Gastrocnemius medialis (tissue), 4 donors: ENCODE data around the gene PLPPR1. TPM values are rescaled to one million over a fixed set of nuclear protein-coding genes. Genes with fewer than 3 reads are reported as not detected.
A peak's percentile ranks its signal among the peaks of the same experiment; 100 is the strongest.

Experiments used
- ATAC-seq, 2 donors: fragments of 150-250 bp; one replicate each; pipeline ENCODE4 v1.9.1; 2016
- DNase-seq, 2 donors: peaks; one replicate each; pipeline ENCODE4 v3.0.0-alpha.2; 2019
- H3K27ac ChIP-seq, 4 donors: fragments of 200-600 bp; sonication (generic); 1 replicate in 1 of 4; 2 replicates in 3 of 4; pipeline ENCODE4 v1.5.1; 2016 to 2018; ENCODE audit warnings: mild to moderate bottlenecking in 2 of 4, moderate library complexity in 1 of 4
- H3K27me3 ChIP-seq, 3 donors: fragments of 200-600 bp; sonication (generic) in 2 of 3; 1 replicate in 1 of 3; 2 replicates in 2 of 3; pipeline versions ENCODE4 v1.5.1 to v1.6.0; 2016 to 2019; ENCODE audit warnings: mild to moderate bottlenecking in 1 of 3, moderate library complexity in 1 of 3
- H3K36me3 ChIP-seq, 2 donors: fragments of 200-600 bp; sonication (generic) in 1 of 2; one replicate each; pipeline ENCODE4 v1.5.1; 2017 to 2018
- H3K4me1 ChIP-seq, 2 donors: fragments of 200-600 bp; sonication (generic) in 1 of 2; one replicate each; pipeline ENCODE4 v1.5.1; 2016 to 2017; ENCODE audit warnings: mild to moderate bottlenecking in 2 of 2
- H3K4me3 ChIP-seq, 4 donors: fragments of 200-600 bp; sonication (generic) in 3 of 4; 1 replicate in 1 of 4; 2 replicates in 3 of 4; pipeline ENCODE4 v1.5.1; 2016 to 2019; ENCODE audit warnings: mild to moderate bottlenecking in 2 of 4
- H3K9me3 ChIP-seq, 3 donors: fragments of 200-600 bp; sonication (generic) in 2 of 3; 1 replicate in 1 of 3; 2 replicates in 2 of 3; pipeline ENCODE4 v1.5.1; 2016 to 2019
- POLR2A ChIP-seq, 2 donors: fragments of 450-650 bp; IDR thresholded peaks; one replicate each; pipeline ENCODE4 v1.6.1; 2017; ENCODE audit warnings: antibody characterized with exemption in 2 of 2, mild to moderate bottlenecking in 2 of 2, moderate library complexity in 2 of 2
- in situ Hi-C, 4 donors: fragments of 200-750 bp; cut with MboI; loops; one replicate each; pipeline versions ENCODE4 v1.15.0 to v1.8.0; 2017; ENCODE audit warnings: low sequenced_read_pairs in 4 of 4
- intact Hi-C: fragments of 100-400 bp; cut with DNase I; formaldehyde crosslinking; loops from one replicate; pipeline ENCODE4 v1.15.1; 2023; ENCODE audit warnings: low total_unique reads
- total RNA-seq, 4 donors: library from RNA; depleted of rRNA; stranded (reverse); fragments of >200 nt; gene quantifications; one replicate each; pipeline versions ENCODE4 v1.1.0 to v1.2.3, GENCODE V29; 2016
- TF ChIP-seq, protein P1 (sequence below), 5 experiments: fragments of 450-650 bp in 3 of 5; fragments of 200-600 bp in 2 of 5; sonication (generic) in 2 of 5; IDR thresholded peaks in 4 of 5; conservative IDR thresholded peaks in 1 of 5; 1 replicate in 4 of 5; 2 replicates in 1 of 5; pipeline ENCODE4 v1.5.1; 2016 to 2019; ENCODE audit warnings: antibody characterized with exemption in 5 of 5, mild to moderate bottlenecking in 3 of 5, moderate library complexity in 3 of 5

The PLPPR1 gene
- total RNA-seq, 4 donors from 2014 or later = not detected

GRCh38 chr9:101025940-101026339, 2.6 kb upstream of the PLPPR1 start:
- Histone ChIP-seq H3K27ac (no peak overlapping the region), H3K9me3 (no peaks in the 10 kb centered on the region), H3K4me1 (no peaks in the 10 kb centered on the region), H3K4me3 (no peak overlapping the region), H3K27me3 (peaks cover 22 to 28% (median 22%) of the 10 kb centered on the region in 3 donors), H3K36me3 (no peaks in the 10 kb centered on the region)
- in situ Hi-C loops = no loop called here
- TF ChIP-seq, protein P1, sequence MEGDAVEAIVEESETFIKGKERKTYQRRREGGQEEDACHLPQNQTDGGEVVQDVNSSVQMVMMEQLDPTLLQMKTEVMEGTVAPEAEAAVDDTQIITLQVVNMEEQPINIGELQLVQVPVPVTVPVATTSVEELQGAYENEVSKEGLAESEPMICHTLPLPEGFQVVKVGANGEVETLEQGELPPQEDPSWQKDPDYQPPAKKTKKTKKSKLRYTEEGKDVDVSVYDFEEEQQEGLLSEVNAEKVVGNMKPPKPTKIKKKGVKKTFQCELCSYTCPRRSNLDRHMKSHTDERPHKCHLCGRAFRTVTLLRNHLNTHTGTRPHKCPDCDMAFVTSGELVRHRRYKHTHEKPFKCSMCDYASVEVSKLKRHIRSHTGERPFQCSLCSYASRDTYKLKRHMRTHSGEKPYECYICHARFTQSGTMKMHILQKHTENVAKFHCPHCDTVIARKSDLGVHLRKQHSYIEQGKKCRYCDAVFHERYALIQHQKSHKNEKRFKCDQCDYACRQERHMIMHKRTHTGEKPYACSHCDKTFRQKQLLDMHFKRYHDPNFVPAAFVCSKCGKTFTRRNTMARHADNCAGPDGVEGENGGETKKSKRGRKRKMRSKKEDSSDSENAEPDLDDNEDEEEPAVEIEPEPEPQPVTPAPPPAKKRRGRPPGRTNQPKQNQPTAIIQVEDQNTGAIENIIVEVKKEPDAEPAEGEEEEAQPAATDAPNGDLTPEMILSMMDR (IDR thresholded peaks at IDR 0.05 in 4 of 5, conservative IDR thresholded peaks at IDR 0.05 in 1 of 5) = no peak
- no peak for TF ChIP-seq POLR2A (IDR thresholded peaks at IDR 0.05)
- no peak for ATAC-seq
- DNase-seq = no peak
- intact Hi-C loops = no loop called here

DNA sequence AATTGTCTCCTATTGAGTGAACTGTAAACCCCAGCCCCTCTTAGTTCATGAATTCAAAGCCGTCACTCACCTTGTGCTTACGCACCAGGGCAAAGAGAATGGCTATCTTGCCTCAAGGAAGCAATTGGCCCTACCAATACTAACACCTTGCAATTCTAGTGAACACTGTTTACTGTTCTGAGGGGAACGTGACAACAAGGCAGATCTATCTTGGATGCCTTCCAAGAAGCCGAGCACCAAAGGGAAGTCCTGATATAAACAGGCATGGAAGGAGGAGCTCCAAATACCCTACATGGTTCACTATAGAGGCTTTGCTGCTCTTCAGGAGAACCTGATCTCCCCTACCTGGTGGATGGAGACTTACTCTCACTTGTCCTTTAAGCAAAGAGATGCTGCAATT, 1.7 kb upstream of the PLPPR1 start:
- Histone ChIP-seq H3K9me3 (no peaks in the 10 kb centered on the region), H3K4me3 (no peak overlapping the region), H3K27ac (no peak overlapping the region), H3K27me3 (peaks cover 22 to 28% (median 22%) of the 10 kb centered on the region in 3 donors), H3K36me3 (no peaks in the 10 kb centered on the region), H3K4me1 (no peaks in the 10 kb centered on the region)
- TF ChIP-seq POLR2A (IDR thresholded peaks at IDR 0.05) = no peak
- TF ChIP-seq, protein P1 (IDR thresholded peaks at IDR 0.05 in 4 of 5, conservative IDR thresholded peaks at IDR 0.05 in 1 of 5) = no peak
- in situ Hi-C loops = no loop called here
- no peak for DNase-seq
- intact Hi-C loops = no loop called here
- no peak for ATAC-seq

DNA sequence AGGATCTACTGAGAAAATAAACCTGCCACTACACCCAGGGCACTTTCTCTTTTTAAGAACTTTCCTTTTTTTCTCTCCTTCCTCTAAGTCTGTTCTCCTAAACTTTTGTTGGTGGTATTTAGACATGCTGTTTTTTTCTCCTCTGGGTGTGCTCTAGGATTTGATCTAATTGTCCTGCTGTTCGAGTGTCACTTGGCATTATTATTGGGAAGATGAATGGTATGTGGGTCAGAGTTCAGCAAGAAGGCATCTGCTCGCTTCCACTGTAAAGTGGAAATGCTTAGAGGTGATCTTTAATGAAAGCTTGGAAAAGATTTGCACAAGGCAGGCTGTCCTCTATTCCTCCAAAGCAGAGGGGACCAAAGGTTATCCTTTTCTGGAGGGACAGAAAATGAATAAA, 1.3 kb upstream of the PLPPR1 start:
- Histone ChIP-seq H3K9me3 (no peaks in the 10 kb centered on the region), H3K4me1 (no peaks in the 10 kb centered on the region), H3K27ac (no peak overlapping the region), H3K4me3 (no peak overlapping the region), H3K27me3 (peaks cover 22 to 28% (median 22%) of the 10 kb centered on the region in 3 donors), H3K36me3 (no peaks in the 10 kb centered on the region)
- intact Hi-C loops = no loop called here
- no peak for ATAC-seq
- TF ChIP-seq, protein P1 (IDR thresholded peaks at IDR 0.05 in 4 of 5, conservative IDR thresholded peaks at IDR 0.05 in 1 of 5) = no peak
- no peak for TF ChIP-seq POLR2A (IDR thresholded peaks at IDR 0.05)
- no peak for DNase-seq
- in situ Hi-C loops = no loop called here

- no peak overlapping the region for H3K27ac ChIP-seq
- peaks cover 22 to 28% (median 22%) of the 10 kb centered on the region in 3 donors for H3K27me3 ChIP-seq
- ATAC-seq = no peak
- TF ChIP-seq POLR2A (IDR thresholded peaks at IDR 0.05) = no peak
- TF ChIP-seq, protein P1 (IDR thresholded peaks at IDR 0.05 in 4 of 5, conservative IDR thresholded peaks at IDR 0.05 in 1 of 5) = no peak
- H3K9me3 ChIP-seq = no peaks in the 10 kb centered on the region
- peak overlapping the region; percentile 40 to 56 (median 51) for H3K4me3 ChIP-seq
- no peaks in the 10 kb centered on the region for H3K4me1 ChIP-seq
- no peak for DNase-seq
- no peaks in the 10 kb centered on the region for H3K36me3 ChIP-seq
- in situ Hi-C loops = no loop called here
- intact Hi-C loops = no loop called here
Measured at GRCh38 chr9:101027733-101028345, 688 bp upstream of the PLPPR1 start.
